Activated T-cell treated with anti-CD3 and anti-CD28 coated beads, Interleukin-2, amount 50 U/mL, for 72 hours (primary cell): ENCODE results near the gene PDGFRB. TPM values are rescaled to one million over a fixed set of nuclear protein-coding genes. Genes with fewer than 3 reads are reported as not detected.

Source experiments
- ATAC-seq, 2 donors: fragments of 150-1000 bp; cut with Tn5 transposase; replicated peaks in 1 of 2; 2 replicates each; pipeline ENCODE4 v1.10.0; 2021; ENCODE audit warnings: moderate library complexity in 2 of 2, mild to moderate bottlenecking in 1 of 2
- DNase-seq, 2 donors: peaks; one replicate each; pipeline ENCODE4 v3.0.0; 2021 to 2022; ENCODE audit warnings: mixed read lengths in 1 of 2
- H3K27ac Mint-ChIP-seq: one replicate; pipeline ENCODE4 v1.8.0; 2022; ENCODE audit warnings: mild to moderate bottlenecking, moderate library complexity, mixed read lengths
- H3K27me3 Mint-ChIP-seq: one replicate; pipeline ENCODE4 v1.8.0; 2022; ENCODE audit warnings: low read depth, mixed read lengths
- H3K36me3 Mint-ChIP-seq, 2 donors: one replicate each; pipeline ENCODE4 v1.8.0; 2022; ENCODE audit warnings: mixed read lengths in 2 of 2, mild to moderate bottlenecking in 1 of 2; ENCODE audit not compliant: insufficient read depth in 2 of 2
- H3K4me1 Mint-ChIP-seq: one replicate; pipeline ENCODE4 v1.8.0; 2022; ENCODE audit warnings: low read depth, mixed read lengths
- H3K4me3 Mint-ChIP-seq, 2 donors: one replicate each; pipeline ENCODE4 v1.8.0; 2022; ENCODE audit warnings: mild to moderate bottlenecking in 2 of 2, mixed read lengths in 2 of 2, moderate library complexity in 2 of 2
- H3K9me3 Mint-ChIP-seq, 2 donors: one replicate each; pipeline ENCODE4 v1.8.0; 2022; ENCODE audit warnings: mixed read lengths in 2 of 2
- total RNA-seq, 2 donors: library from RNA; stranded (reverse); gene quantifications; one replicate each; pipeline ENCODE4 v1.2.3, GENCODE V29; 2022

PDGFRB gene
- total RNA-seq, 2 donors from 2014 or later, result 0.34 to 1.1 TPM

DNA sequence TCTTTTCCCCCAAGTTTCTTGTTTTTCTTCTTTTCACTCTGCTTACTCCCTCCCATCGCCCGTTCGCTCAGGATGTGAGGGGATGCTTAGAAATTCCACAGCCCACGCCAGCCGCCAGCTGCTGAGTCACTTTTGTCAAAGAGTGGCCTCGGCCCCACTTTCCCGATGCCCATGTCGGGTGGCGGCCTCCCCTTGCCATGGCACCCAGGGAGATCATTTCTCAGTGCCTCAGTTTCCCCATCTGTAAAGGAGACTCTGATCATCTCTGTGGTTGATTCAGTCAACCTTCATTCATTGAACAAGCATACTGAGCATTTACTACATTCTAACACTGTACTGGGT lies 353 bp upstream of the PDGFRB start:
- peak overlapping the region; percentile 24 for H3K27ac Mint-ChIP-seq
- peak in 1 of 2 donors; percentile 10 for ATAC-seq
- peak overlapping the region; percentile 86 to 89 for H3K4me3 Mint-ChIP-seq
- peaks cover 32% of the 10 kb centered on the region for H3K27me3 Mint-ChIP-seq
- DNase-seq, result no peak
- H3K9me3 Mint-ChIP-seq, result no peaks in the 10 kb centered on the region
- no peaks in the 10 kb centered on the region for H3K36me3 Mint-ChIP-seq
- H3K4me1 Mint-ChIP-seq, result peaks cover 6% of the 10 kb centered on the region

DNA sequence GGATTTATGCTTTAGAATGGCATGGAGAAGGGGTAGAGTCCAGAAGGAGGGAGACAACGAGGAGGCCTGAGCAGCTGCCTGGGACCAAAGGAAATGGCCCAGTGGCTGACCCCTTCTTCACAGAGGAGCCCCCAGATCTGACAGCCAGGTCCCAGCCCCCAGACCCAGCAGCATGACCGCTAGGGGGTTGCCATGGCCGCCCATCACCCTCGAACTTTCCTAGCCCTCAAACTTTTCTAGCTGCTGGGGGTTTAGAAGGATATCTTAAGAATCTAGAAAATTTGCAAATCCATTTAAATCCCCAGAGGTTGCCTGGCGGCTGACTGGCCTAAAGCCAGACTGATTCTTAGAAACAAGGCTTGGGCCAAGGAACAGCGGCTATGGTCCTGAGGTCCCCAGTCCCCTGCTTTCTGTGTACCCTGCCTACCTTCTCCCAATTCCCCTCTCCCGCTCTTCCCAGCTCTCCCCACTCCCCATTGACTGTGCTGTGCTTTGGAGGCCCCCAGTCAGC lies 972 bp downstream of the PDGFRB start:
- H3K9me3 Mint-ChIP-seq, result no peaks in the 10 kb centered on the region
- H3K27me3 Mint-ChIP-seq, result peaks cover 32% of the 10 kb centered on the region
- H3K4me1 Mint-ChIP-seq, result peaks cover 6% of the 10 kb centered on the region
- no peak overlapping the region for H3K27ac Mint-ChIP-seq
- peak overlapping the region in 1 of 2 donors; percentile 36 for H3K4me3 Mint-ChIP-seq
- no peak for DNase-seq
- no peaks in the 10 kb centered on the region for H3K36me3 Mint-ChIP-seq
- ATAC-seq, result no peak

DNA sequence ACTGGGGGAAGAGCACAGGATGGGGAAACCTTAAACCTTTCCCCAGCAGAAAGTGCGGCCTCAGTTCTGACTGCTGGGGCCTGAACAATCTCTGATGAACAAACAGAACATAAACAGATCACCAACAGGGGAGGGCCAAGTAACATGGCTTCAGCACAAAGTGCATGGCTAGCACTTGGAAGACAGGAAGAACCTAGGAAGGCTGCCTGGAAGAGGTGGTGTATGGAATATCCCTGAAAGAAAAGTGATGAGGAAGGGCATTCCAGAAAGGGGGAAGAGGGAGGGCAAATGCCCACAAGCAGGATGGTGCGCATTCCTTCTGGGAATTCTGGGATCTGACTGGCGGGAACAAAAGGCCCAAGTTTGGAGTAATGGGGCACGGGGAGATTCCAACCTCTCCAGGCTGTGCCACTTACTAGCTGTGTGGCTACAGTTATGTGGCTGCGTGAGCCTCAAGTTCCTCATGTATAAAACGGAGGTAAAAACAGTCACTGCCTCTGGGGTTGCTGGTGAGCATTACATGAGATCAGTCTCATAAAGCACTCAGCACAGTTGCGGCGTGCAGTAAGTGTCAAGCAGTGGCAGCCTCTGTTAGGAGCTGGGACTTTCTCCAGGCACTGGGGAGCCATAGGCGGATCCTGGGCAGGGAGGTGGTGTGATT lies 1.6 kb downstream of the PDGFRB start:
- Mint-ChIP-seq H3K4me1 (peaks cover 6% of the 10 kb centered on the region), H3K36me3 (no peaks in the 10 kb centered on the region), H3K27me3 (peaks cover 32% of the 10 kb centered on the region), H3K4me3 (peak overlapping the region in 1 of 2 donors; percentile 36), H3K9me3 (no peaks in the 10 kb centered on the region), H3K27ac (no peak overlapping the region)
- ATAC-seq, result no peak
- no peak for DNase-seq

DNA sequence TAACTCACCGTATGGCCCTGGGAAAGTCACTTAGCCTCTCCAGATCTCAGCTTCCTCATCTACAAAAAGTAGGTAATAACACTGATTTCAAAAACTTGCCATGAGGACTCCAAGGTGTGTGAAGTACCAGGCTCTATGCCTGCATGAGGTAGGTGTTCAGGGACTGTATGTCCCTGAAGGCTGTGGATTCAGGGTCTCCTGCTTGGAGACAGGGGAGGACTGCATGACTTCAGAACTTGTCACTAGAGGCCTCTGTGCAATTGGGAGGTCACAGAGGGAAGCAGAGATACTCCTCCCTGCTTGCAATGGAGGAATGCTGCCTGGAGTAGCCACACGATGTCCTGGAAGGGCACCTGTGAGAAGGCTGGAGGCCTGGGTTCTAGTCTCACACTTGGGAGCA lies 2.2 kb downstream of the PDGFRB start:
- ATAC-seq (no peak), DNase-seq (no peak)
- Mint-ChIP-seq H3K4me3 (no peak overlapping the region), H3K27me3 (peaks cover 32% of the 10 kb centered on the region), H3K9me3 (no peaks in the 10 kb centered on the region), H3K27ac (no peak overlapping the region), H3K4me1 (peaks cover 6% of the 10 kb centered on the region), H3K36me3 (no peaks in the 10 kb centered on the region)

DNA sequence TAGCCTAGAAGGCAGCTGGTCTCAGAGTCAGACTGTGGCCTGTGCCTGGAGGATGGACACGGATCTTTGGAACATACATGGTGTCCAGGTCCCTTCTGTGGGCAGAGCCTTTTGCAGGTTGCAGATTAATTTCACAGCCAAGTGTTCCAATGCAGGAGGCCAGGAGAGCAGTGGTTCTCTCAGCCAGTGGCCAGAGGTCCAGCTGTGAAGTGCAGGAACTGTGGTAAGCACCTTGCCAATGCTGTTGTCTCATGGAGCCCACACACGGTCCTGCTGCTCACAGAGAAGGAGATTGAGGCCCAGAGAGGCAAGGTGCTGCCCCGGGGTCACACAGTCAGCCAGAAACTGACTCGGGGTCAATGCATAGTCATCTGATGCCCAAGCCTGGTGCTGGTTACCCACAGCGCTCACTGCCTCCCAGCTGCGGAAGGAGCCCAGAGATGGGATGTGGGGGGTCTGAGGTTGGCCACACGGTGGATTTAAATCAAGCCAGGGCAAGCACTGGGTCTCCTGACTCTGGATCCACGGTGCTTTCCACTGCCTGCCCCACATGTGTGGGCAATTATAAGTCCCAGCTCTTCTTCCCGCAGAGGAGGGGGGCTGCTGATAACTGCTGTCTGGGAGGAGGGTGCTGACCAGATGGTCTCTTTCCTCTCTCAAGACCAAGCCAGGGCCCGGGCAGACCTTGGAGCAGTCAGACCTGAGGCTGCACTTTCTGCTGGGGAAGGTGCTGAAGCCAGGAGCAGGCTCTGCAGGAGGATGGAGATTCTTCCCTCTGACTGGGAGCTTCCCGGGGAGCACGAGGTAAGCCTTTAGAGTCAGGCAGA lies 2.8 kb downstream of the PDGFRB start:
- ATAC-seq, result peak; percentile 66
- peak; percentile 16 to 27 for DNase-seq
- Mint-ChIP-seq H3K4me3 (no peak overlapping the region), H3K27me3 (peaks cover 32% of the 10 kb centered on the region), H3K36me3 (no peaks in the 10 kb centered on the region), H3K9me3 (no peaks in the 10 kb centered on the region), H3K4me1 (peaks cover 6% of the 10 kb centered on the region), H3K27ac (no peak overlapping the region)

DNA sequence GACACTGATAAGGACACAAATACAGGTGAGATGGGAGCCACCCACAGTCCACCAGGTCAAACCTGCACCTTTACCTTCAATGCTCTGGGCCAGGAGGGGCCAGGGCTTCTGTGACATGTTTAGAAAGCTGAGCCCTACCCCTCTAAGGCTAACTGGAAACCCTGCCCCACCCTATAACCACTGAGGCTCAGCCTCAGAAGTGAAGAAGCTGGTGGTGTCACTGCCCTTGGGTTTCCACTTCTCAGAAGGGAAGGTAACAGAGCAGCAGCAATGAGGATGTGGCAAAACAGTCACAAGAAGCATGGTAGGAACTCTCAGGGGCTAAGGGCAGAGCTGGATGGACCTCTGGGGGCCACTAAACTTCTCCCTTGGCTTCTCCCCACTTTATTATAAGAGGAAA lies 6.0 kb downstream of the PDGFRB start:
- Mint-ChIP-seq H3K9me3 (no peaks in the 10 kb centered on the region), H3K27ac (no peak overlapping the region), H3K4me3 (no peak overlapping the region), H3K4me1 (no peaks in the 10 kb centered on the region), H3K36me3 (no peaks in the 10 kb centered on the region), H3K27me3 (peaks cover 12% of the 10 kb centered on the region)
- DNase-seq (no peak), ATAC-seq (peak; percentile 37 to 59)

DNA sequence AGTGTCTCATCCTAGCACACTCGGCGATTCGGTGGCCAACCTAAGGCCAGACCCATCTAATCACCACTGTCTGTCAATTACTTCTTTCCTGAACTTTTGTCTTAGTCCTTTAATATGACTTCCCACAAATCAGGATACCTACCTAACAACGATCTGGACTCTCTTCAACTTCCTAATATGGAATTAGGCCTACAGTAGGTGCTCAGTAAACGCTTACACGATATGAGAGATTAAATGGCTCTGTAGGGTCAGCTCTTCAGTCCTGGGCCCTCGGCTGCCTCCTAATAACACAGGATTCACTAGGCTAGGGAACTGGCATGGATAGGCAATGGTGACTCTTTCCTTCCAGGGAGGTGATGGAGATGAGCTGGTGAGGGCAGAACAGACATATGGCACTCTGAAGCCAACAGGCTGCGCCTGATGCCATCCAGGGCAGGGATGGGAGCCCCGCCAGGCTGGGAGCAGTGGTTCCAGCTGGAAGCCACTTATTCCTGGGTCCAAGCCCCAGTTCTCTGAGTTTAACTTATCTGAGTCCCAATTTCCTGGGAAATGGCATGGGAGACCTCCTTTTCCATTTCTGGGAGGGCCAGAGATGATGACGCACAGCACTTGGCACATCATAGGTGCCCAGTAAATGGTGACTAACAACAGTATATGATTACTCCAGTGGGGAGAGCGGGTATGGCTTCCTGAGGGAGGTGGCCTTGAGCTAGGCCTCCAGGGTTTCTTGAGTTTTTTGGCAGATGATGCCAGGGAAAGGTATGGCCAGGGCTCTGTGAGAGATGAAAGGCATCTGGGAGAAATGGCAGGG lies 7.3 kb downstream of the PDGFRB start:
- DNase-seq (no peak), ATAC-seq (no peak)
- no peak overlapping the region for H3K27ac Mint-ChIP-seq
- H3K4me3 Mint-ChIP-seq, result no peak overlapping the region
- H3K9me3 Mint-ChIP-seq, result no peaks in the 10 kb centered on the region
- no peaks in the 10 kb centered on the region for H3K27me3 Mint-ChIP-seq
- H3K4me1 Mint-ChIP-seq, result no peaks in the 10 kb centered on the region
- H3K36me3 Mint-ChIP-seq, result no peaks in the 10 kb centered on the region

DNA sequence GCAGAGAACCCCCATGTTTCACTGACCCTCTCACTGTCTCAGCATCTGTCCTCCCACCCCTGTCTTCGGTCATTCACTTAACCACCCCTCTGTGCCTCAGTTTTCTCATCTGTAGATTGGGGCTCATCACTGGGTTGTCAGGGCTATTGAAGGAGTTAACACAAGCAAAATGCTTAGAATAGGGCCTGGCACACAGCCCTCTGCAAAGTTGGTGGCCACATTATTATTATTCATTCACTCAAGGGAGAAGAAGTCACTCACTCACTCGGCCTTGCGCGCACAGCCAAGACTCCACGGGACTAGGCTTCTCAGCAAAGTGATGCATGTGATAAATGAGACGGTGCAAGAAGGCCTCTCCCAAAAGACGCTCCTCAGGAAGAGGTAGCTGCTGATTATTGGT lies 8.0 kb downstream of the PDGFRB start:
- no peaks in the 10 kb centered on the region for H3K9me3 Mint-ChIP-seq
- no peak overlapping the region for H3K27ac Mint-ChIP-seq
- H3K27me3 Mint-ChIP-seq, result no peaks in the 10 kb centered on the region
- no peaks in the 10 kb centered on the region for H3K4me1 Mint-ChIP-seq
- no peak for DNase-seq
- H3K4me3 Mint-ChIP-seq, result no peak overlapping the region
- no peaks in the 10 kb centered on the region for H3K36me3 Mint-ChIP-seq
- ATAC-seq, result no peak

DNA sequence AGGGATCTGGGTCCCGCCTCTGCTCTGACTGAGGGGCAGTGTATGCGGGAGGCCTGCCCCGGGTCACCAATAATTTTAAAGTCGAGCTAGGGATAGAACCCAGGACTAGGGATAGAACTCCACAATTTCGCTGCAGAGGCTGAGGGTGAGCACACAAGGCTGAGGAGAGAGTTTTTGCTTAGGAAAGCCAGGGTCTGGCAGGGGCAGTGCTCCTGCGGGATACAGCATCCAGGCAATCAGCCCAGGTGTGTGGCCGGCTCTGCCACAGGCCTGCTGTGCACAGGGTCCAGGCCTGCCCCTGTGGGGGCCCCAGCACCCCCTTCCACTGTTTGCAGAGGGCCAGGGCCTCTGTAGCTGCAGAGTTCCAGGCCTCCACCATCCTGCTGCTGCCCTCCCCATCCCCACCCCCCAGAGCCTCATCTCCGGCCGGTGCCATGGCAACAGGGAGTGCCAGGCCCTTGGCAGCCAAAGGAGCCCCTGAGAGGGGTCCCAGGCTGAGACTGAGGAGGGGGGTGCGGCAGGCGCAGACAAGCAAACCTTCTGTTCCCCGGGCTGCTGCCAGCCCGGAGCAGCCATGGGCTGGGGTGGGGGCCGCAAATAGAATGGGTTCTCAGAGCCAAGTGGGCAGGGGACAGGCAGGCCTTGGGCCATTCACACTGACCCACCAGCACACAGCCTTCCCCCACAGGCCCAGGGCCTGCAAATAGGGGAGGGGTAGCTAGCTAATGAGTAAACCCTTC lies 8.6 kb downstream of the PDGFRB start:
- H3K27me3 Mint-ChIP-seq, result no peaks in the 10 kb centered on the region
- no peak overlapping the region for H3K4me3 Mint-ChIP-seq
- H3K9me3 Mint-ChIP-seq, result no peaks in the 10 kb centered on the region
- no peaks in the 10 kb centered on the region for H3K4me1 Mint-ChIP-seq
- H3K36me3 Mint-ChIP-seq, result no peaks in the 10 kb centered on the region
- H3K27ac Mint-ChIP-seq, result no peak overlapping the region
- no peak for ATAC-seq
- no peak for DNase-seq

DNA sequence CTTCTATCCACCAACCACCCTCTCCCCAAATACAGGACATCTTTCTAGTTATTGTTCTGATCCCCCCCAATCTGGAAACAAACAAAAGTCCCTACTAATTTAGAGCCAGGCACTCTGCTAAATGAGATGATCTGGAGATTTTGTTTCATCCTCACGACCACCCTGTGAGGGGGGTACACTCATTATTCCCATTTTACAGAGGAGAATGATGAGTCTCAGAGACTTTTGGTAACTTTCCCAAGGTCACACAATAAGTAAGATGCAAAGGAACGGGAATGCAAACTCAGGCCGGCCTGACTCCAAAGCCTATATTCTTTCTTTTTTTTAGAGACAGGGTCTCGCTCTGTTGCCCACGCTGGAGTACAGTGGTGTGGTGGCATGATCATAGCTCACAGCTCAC lies 9.4 kb downstream of the PDGFRB start:
- ATAC-seq, result no peak
- no peaks in the 10 kb centered on the region for H3K36me3 Mint-ChIP-seq

DNA sequence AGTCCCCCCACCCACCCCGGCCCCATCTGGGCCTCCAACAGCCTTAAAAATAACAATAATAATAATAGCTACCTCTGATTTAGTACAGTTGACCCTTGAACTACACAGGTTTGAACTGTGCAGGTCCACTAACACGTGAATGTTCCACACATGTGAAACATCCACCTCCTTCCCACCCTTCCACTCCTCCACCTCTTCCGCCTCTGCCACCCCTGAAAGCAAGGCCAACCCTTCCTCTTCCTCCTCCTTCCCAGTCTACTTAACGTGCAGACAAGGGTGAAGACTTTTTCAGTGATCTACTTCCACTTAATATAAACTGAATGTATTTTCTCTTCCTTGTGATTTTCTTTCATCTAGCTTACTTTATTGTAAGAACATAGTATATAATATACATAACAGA lies 10.8 kb downstream of the PDGFRB start:
- Mint-ChIP-seq H3K36me3 (no peaks in the 10 kb centered on the region), H3K4me3 (no peak overlapping the region), H3K9me3 (no peaks in the 10 kb centered on the region), H3K4me1 (no peaks in the 10 kb centered on the region), H3K27me3 (no peaks in the 10 kb centered on the region), H3K27ac (no peak overlapping the region)
- no peak for ATAC-seq
- DNase-seq, result no peak

More for the DNA sequence above, 9.4 kb downstream of the PDGFRB start:
- Mint-ChIP-seq H3K27me3 (no peaks in the 10 kb centered on the region), H3K4me1 (no peaks in the 10 kb centered on the region), H3K4me3 (no peak overlapping the region), H3K9me3 (no peaks in the 10 kb centered on the region), H3K27ac (no peak overlapping the region)
- DNase-seq, result no peak

DNA sequence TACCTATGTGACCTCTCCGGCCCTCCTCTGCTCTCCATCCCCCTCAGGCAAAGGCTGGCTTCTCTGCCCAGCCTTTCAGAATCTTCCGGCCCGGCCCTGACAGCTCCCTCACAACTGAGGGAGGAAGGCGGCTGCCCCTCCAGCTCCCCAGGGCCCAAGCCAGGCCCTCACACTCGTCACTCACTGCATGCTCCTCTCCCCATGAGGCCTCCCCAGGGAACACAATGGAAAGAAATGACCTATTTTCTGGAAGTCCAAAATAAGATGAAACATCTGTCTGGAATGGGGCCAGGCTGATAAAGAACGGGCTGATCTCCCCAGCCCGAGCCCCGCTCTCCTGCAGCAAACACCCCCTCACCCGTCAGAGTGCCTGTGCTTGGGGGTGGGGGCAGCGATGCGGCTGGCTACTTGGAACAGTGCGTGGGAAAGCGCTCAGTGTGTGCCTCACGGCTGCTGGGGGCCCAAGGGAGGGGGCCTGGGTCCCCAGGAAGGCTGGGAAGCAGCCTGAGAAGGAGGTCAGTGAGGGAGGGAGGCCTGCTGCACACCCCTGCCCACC lies 11.3 kb downstream of the PDGFRB start:
- Mint-ChIP-seq H3K27ac (no peak overlapping the region), H3K4me1 (no peaks in the 10 kb centered on the region), H3K4me3 (no peak overlapping the region), H3K9me3 (no peaks in the 10 kb centered on the region), H3K27me3 (no peaks in the 10 kb centered on the region), H3K36me3 (no peaks in the 10 kb centered on the region)
- ATAC-seq (no peak), DNase-seq (no peak)
